AG04450 (cell line): Measurements from ENCODE around the gene RBM38. TPM values are rescaled to one million over a fixed set of nuclear protein-coding genes. Genes with fewer than 3 reads are reported as not detected.

Source experiments
- CTCF ChIA-PET: fragments of 300-600, 350-600 bp; formaldehyde crosslinking; extraction: SDS; loops from one replicate; lab custom pipeline; 2022; ENCODE audit warnings: antibody characterized with exemption, inconsistent platforms; lab: Charles Lee
- POLR2A ChIA-PET: fragments of 350-600 bp; formaldehyde crosslinking; extraction: SDS; loops from one replicate; lab custom pipeline; 2021; ENCODE audit warnings: antibody characterized with exemption, inconsistent platforms; lab: Yijun Ruan, JAX
- DNase-seq: peaks from one replicate; pipeline ENCODE4 v3.0.0-alpha.2; 2011; ENCODE audit warnings: low read depth, low spot score
- H3K27ac ChIP-seq: one replicate; pipeline ENCODE4 v1.5.1; 2012; ENCODE audit warnings: low read depth, low read length, control low read depth
- H3K27me3 ChIP-seq: one replicate; pipeline ENCODE4 v1.6.0; 2012; ENCODE audit warnings: low read length; ENCODE audit not compliant: control insufficient read depth, insufficient read depth
- H3K4me3 ChIP-seq: 2 replicates; pipeline ENCODE4 v1.5.1; 2011; ENCODE audit warnings: mild to moderate bottlenecking, low read depth, low read length, control low read depth
- H3K9me3 ChIP-seq: 2 replicates; pipeline ENCODE4 v1.5.1; 2012; ENCODE audit warnings: low read length; ENCODE audit not compliant: control insufficient read depth, insufficient read depth
- CTCF ChIP-seq: IDR thresholded peaks from 2 replicates; pipeline ENCODE4 v1.5.1; 2011; ENCODE audit warnings: low read depth, low read length, control low read depth, inconsistent platforms
- polyA plus RNA-seq: library from polyadenylated mRNA; depleted of rRNA; stranded (reverse); fragments of >200 nt; gene quantifications from 2 replicates; pipeline ENCODE4 v1.2.3, GENCODE V29; 2011

RBM38 gene
- polyA plus RNA-seq, 1 experiment = 5.2 TPM

GRCh38 chr20:57435105-57435497, 43.9 kb downstream of the RBM38 start:
- Histone ChIP-seq H3K4me3 (no peak overlapping the region), H3K9me3 (peaks cover 18% of the 10 kb centered on the region), H3K27me3 (peaks cover 5% of the 10 kb centered on the region), H3K27ac (no peak overlapping the region)
- TF ChIP-seq CTCF = no peak
- no peak for DNase-seq
- ChIA-PET POLR2A (no interaction called here), CTCF (no interaction called here)

- Histone ChIP-seq H3K27ac (no peak overlapping the region), H3K27me3 (peaks cover 5% of the 10 kb centered on the region), H3K9me3 (peaks cover 21% of the 10 kb centered on the region), H3K4me3 (no peak overlapping the region)
- no peak for TF ChIP-seq CTCF
- no peak for DNase-seq
- ChIA-PET POLR2A (no interaction called here), CTCF (no interaction called here)
Observed at GRCh38 chr20:57435498-57436222, 44.5 kb downstream of the RBM38 start.

- Histone ChIP-seq H3K4me3 (no peak overlapping the region), H3K9me3 (peaks cover 23% of the 10 kb centered on the region), H3K27ac (no peak overlapping the region), H3K27me3 (peaks cover 5% of the 10 kb centered on the region)
- ChIA-PET CTCF (no interaction called here), POLR2A (no interaction called here)
- no peak for TF ChIP-seq CTCF
- DNase-seq = no peak
Observed at GRCh38 chr20:57436223-57436545, 45.0 kb downstream of the RBM38 start.

- H3K27me3 ChIP-seq = peaks cover 5% of the 10 kb centered on the region
- TF ChIP-seq CTCF = no peak
- no peak overlapping the region for H3K4me3 ChIP-seq
- CTCF ChIA-PET = no interaction called here
- POLR2A ChIA-PET = no interaction called here
- DNase-seq = no peak
- H3K9me3 ChIP-seq = peaks cover 23% of the 10 kb centered on the region
- no peak overlapping the region for H3K27ac ChIP-seq
Observed at GRCh38 chr20:57437267-57437666, 46.1 kb downstream of the RBM38 start.

- ChIA-PET POLR2A (no interaction called here), CTCF (no interaction called here)
- Histone ChIP-seq H3K27me3 (peaks cover 5% of the 10 kb centered on the region), H3K9me3 (peaks cover 23% of the 10 kb centered on the region), H3K27ac (no peak overlapping the region), H3K4me3 (no peak overlapping the region)
- DNase-seq = no peak
- no peak for TF ChIP-seq CTCF
Observed at GRCh38 chr20:57437672-57438330, 46.6 kb downstream of the RBM38 start.
